GM18498 (cell line): ENCODE results near the gene CCDC124.
"Not testable (repeated sequence)": the region's sequence is repeated elsewhere in the genome, so short reads cannot be mapped to it uniquely, and the experiment has no call there.

Source experiments
- ATAC-seq: cut with Tn5 transposase; IDR thresholded peaks from one replicate; pipeline ENCODE4 v1.9.1; 2021; ENCODE audit warnings: mild to moderate bottlenecking, moderate library complexity; ENCODE audit not compliant: unreplicated experiment

The CCDC124 gene

GRCh38 chr19:17977488-17977887 is 44.7 kb downstream of the CCDC124 start:
- ATAC-seq, result no peak

- no peak for ATAC-seq
These were observed 48.8 kb downstream of the CCDC124 start for GRCh38 chr19:17981611-17982010.

GRCh38 chr19:17982430-17982829 is 49.6 kb downstream of the CCDC124 start:
- ATAC-seq, result no peak

GRCh38 chr19:17985037-17985818 is 52.4 kb downstream of the CCDC124 start:
- ATAC-seq, result no peak

- not testable (repeated sequence) for ATAC-seq
These were observed 53.8 kb downstream of the CCDC124 start for GRCh38 chr19:17986569-17986968.

- no peak for ATAC-seq
These were observed 55.3 kb downstream of the CCDC124 start for GRCh38 chr19:17988161-17988560.

GRCh38 chr19:17989425-17990094 is 56.7 kb downstream of the CCDC124 start:
- no peak for ATAC-seq

- ATAC-seq, result no peak
These were observed 60.4 kb downstream of the CCDC124 start for GRCh38 chr19:17993076-17993813.
